ENCODE data around the gene ARSI. TPM values are rescaled to one million over a fixed set of nuclear protein-coding genes. Genes with fewer than 3 reads are reported as not detected.

Gene ARSI
- total and polyA plus RNA-seq, 4 donors = 0.23 to 0.51 (median 0.33) TPM; not detected in 1

- Histone ChIP-seq H3K27ac (ENCODE audit: low read depth in 1 of 2, low read length in 2 of 2) (no peak overlapping the region), H3K27me3 (ENCODE audit: control insufficient read depth in 4 of 4, insufficient read depth in 4 of 4, low read length in 3 of 4) (no peaks in the 10 kb centered on the region), H3K9ac (ENCODE audit: low read depth in 1 of 2, low read length in 2 of 2) (no peak overlapping the region), H3K4me1 (ENCODE audit: control insufficient read depth in 4 of 4, insufficient read depth in 4 of 4, low read length in 3 of 4) (peaks cover 10 to 31% (median 22%) of the 10 kb centered on the region in 4 donors), H3K9me3 (ENCODE audit: control insufficient read depth in 4 of 4, low read length in 3 of 4) (no peaks in the 10 kb centered on the region), H3K36me3 (ENCODE audit: control insufficient read depth in 4 of 4, insufficient read depth in 3 of 4, low read depth in 1 of 4, low read length in 3 of 4) (no peaks in the 10 kb centered on the region), H3K4me3 (ENCODE audit: low read depth in 1 of 3, low read length in 3 of 3) (no peak overlapping the region)
- DNase-seq (ENCODE audit: low spot score) = no peak
- TF ChIP-seq HNF4G (IDR thresholded peaks at IDR 0.05) = no peak
- TF ChIP-seq JUND (IDR thresholded peaks at IDR 0.05) = no peak
- no peak for TF ChIP-seq FOXA1 (IDR thresholded peaks at IDR 0.05)
- no peak for TF ChIP-seq NR2F2 (IDR thresholded peaks at IDR 0.05)
- TF ChIP-seq MAX (IDR thresholded peaks at IDR 0.05) = no peak
- TF ChIP-seq ATF3 (IDR thresholded peaks at IDR 0.05) = no peak
- TF ChIP-seq EGR1 (IDR thresholded peaks at IDR 0.05; ENCODE audit: low read depth in 2 of 2) = no peak
- no peak for TF ChIP-seq CTCF (IDR thresholded peaks at IDR 0.05; ENCODE audit: low read depth, low read length, missing input control)
- TF ChIP-seq SP1 (IDR thresholded peaks at IDR 0.05) = no peak
- 92% methylated on average over 23 of the region's 23 CpGs for WGBS
These were observed 37.8 kb downstream of the ARSI start for GRCh38 chr5:150264667-150265603.

GRCh38 chr5:150263801-150264621 lies 38.7 kb downstream of the ARSI start:
- Histone ChIP-seq H3K27ac (ENCODE audit: low read depth in 1 of 2, low read length in 2 of 2) (no peak overlapping the region), H3K9ac (ENCODE audit: low read depth in 1 of 2, low read length in 2 of 2) (no peak overlapping the region)
- WGBS = 40% methylated on average over 11 of the region's 11 CpGs

More at GRCh38 chr5:150263801-150264621, 38.7 kb downstream of the ARSI start:
- peaks cover 10 to 31% (median 22%) of the 10 kb centered on the region in 4 donors for H3K4me1 ChIP-seq (ENCODE audit: control insufficient read depth in 4 of 4, insufficient read depth in 4 of 4, low read length in 3 of 4)
- DNase-seq (ENCODE audit: low spot score) = no peak
- no peaks in the 10 kb centered on the region for H3K36me3 ChIP-seq (ENCODE audit: control insufficient read depth in 4 of 4, insufficient read depth in 3 of 4, low read depth in 1 of 4, low read length in 3 of 4)
- TF ChIP-seq ZBTB33 (IDR thresholded peaks at IDR 0.05) (no peak), HNF4A (conservative IDR thresholded peaks at IDR 0.05) (peak in 1 of 2 donors; percentile 47)
- H3K27me3 ChIP-seq (ENCODE audit: control insufficient read depth in 4 of 4, insufficient read depth in 4 of 4, low read length in 3 of 4) = no peaks in the 10 kb centered on the region
- no peak overlapping the region for H3K4me3 ChIP-seq (ENCODE audit: low read depth in 1 of 3, low read length in 3 of 3)
- no peaks in the 10 kb centered on the region for H3K9me3 ChIP-seq (ENCODE audit: control insufficient read depth in 4 of 4, low read length in 3 of 4)

Measured in liver (tissue), 9 donors.